HepG2 (cell line): ENCODE measurements around the gene FAM53B. TPM values are rescaled to one million over a fixed set of nuclear protein-coding genes. Genes with fewer than 3 reads are reported as not detected.

Experiments
- CEBPB ChIP-seq: IDR thresholded peaks from 2 replicates; pipeline ENCODE4 v1.6.1; 2011; ENCODE audit warnings: low read depth, low read length, improper control_type of control experiment, borderline replicate concordance
- FOXK1 ChIP-seq: sonication (generic); formaldehyde crosslinking; IDR thresholded peaks from 2 replicates; pipeline ENCODE4 v1.4.0; 2020; ENCODE audit warnings: low read depth, missing genetic modification reagents, borderline replicate concordance
- IKZF4 ChIP-seq: sonication (generic); formaldehyde crosslinking; IDR thresholded peaks from 2 replicates; pipeline ENCODE4 v1.5.1; 2020; ENCODE audit warnings: borderline replicate concordance, mild to moderate bottlenecking, low read depth, missing genetic modification reagents; ENCODE audit errors: not compliant biosample characterization
- ISL2 ChIP-seq: sonication (generic); formaldehyde crosslinking; IDR thresholded peaks from 2 replicates; pipeline ENCODE4 v1.5.0; 2020; ENCODE audit warnings: missing genetic modification reagents
- NFIB ChIP-seq: sonication (generic); formaldehyde crosslinking; IDR thresholded peaks from 2 replicates; pipeline ENCODE4 v1.9.0; 2021; ENCODE audit warnings: missing genetic modification reagents, mild to moderate bottlenecking, borderline replicate concordance
- NRL ChIP-seq: sonication (generic); formaldehyde crosslinking; IDR thresholded peaks from 2 replicates; pipeline ENCODE4 v1.5.0; 2020; ENCODE audit warnings: missing genetic modification reagents, mild to moderate bottlenecking, moderate library complexity, borderline replicate concordance
- REST ChIP-seq, 2 experiments: IDR thresholded peaks; 2 replicates each; pipeline ENCODE4 v1.6.1; 2011 to 2012; ENCODE audit warnings: low read length in 2 of 2, borderline replicate concordance in 1 of 2, low read depth in 1 of 2, mild to moderate bottlenecking in 1 of 2, moderate library complexity in 1 of 2
- SAP130 ChIP-seq: IDR thresholded peaks from 2 replicates; pipeline ENCODE4 v1.6.1; 2016; ENCODE audit warnings: low read depth
- SUZ12 ChIP-seq: fragments of 150-350 bp; IDR thresholded peaks from 2 replicates; pipeline ENCODE4 v1.6.1; 2014; ENCODE audit warnings: low read depth, low read length
- ZNF136 ChIP-seq: sonication (generic); formaldehyde crosslinking; IDR thresholded peaks from 2 replicates; pipeline ENCODE4 v1.8.1; 2022; ENCODE audit warnings: low read depth, mild to moderate bottlenecking, moderate library complexity, missing genetic modification reagents
- ZNF275 ChIP-seq: sonication (generic); formaldehyde crosslinking; IDR thresholded peaks from 2 replicates; pipeline ENCODE4 v1.8.0; 2022; ENCODE audit warnings: missing genetic modification reagents, mild to moderate bottlenecking, inconsistent platforms, borderline replicate concordance
- ZNF550 ChIP-seq: sonication (generic); formaldehyde crosslinking; IDR thresholded peaks from 2 replicates; pipeline ENCODE4 v1.4.0; 2020; ENCODE audit warnings: mild to moderate bottlenecking, missing genetic modification reagents, borderline replicate concordance
- ZNF562 ChIP-seq: sonication (generic); formaldehyde crosslinking; IDR thresholded peaks from 2 replicates; pipeline ENCODE4 v1.8.0; 2022; ENCODE audit warnings: missing genetic modification reagents, borderline replicate concordance
- ZNF567 ChIP-seq: sonication (generic); formaldehyde crosslinking; IDR thresholded peaks from 2 replicates; pipeline ENCODE4 v1.8.1; 2023; ENCODE audit warnings: mild to moderate bottlenecking, missing genetic modification reagents, borderline replicate concordance
- ZNF777 ChIP-seq: sonication (generic); formaldehyde crosslinking; IDR thresholded peaks from 2 replicates; pipeline ENCODE4 v1.4.0; 2020; ENCODE audit warnings: missing genetic modification reagents
- polyA plus RNA-seq, 8 experiments: library from polyadenylated mRNA; depleted of rRNA in 3 of 8; stranded (reverse) in 7 of 8; unstranded in 1 of 8; fragments of >200 nt; fragmentation: Illumina TruSeq in 4 of 8; extraction: Trizol in 4 of 8; gene quantifications; 2 replicates each; pipeline versions ENCODE4 v1.2.1 to v1.2.3, GENCODE V29; 2011 to 2016; ENCODE audit warnings: low read depth in 4 of 8, missing spikeins in 1 of 8, mixed read lengths in 1 of 8; ENCODE audit not compliant: insufficient read depth in 1 of 8
- total RNA-seq, 5 experiments: library from RNA; depleted of rRNA; stranded (reverse); fragments of >200 nt; fragmentation: Illumina TruSeq; extraction: Trizol; gene quantifications; 2 replicates each; pipeline ENCODE4 v1.2.3, GENCODE V29; 2016; ENCODE audit warnings: low read depth in 1 of 5
- TF ChIP-seq, protein P1 (sequence below): sonication (generic); formaldehyde crosslinking; IDR thresholded peaks from 2 replicates; pipeline ENCODE4 v1.4.0; 2020; ENCODE audit warnings: missing genetic modification reagents, borderline replicate concordance
- TF ChIP-seq, protein P2 (sequence below): sonication (generic); formaldehyde crosslinking; IDR thresholded peaks from 2 replicates; pipeline ENCODE4 v1.8.0; 2022; ENCODE audit warnings: missing genetic modification reagents, low read depth, mild to moderate bottlenecking, borderline replicate concordance
- TF ChIP-seq, protein P3 (sequence below): fragments of 450-650 bp; IDR thresholded peaks from 2 replicates; pipeline ENCODE4 v1.6.1; 2017

FAM53B gene
- total and polyA plus RNA-seq, 2 of the 13 experiments (the other 11 are each of a cell fraction or from before 2014, with no cell fraction given): 6.4 to 19.3 TPM

DNA sequence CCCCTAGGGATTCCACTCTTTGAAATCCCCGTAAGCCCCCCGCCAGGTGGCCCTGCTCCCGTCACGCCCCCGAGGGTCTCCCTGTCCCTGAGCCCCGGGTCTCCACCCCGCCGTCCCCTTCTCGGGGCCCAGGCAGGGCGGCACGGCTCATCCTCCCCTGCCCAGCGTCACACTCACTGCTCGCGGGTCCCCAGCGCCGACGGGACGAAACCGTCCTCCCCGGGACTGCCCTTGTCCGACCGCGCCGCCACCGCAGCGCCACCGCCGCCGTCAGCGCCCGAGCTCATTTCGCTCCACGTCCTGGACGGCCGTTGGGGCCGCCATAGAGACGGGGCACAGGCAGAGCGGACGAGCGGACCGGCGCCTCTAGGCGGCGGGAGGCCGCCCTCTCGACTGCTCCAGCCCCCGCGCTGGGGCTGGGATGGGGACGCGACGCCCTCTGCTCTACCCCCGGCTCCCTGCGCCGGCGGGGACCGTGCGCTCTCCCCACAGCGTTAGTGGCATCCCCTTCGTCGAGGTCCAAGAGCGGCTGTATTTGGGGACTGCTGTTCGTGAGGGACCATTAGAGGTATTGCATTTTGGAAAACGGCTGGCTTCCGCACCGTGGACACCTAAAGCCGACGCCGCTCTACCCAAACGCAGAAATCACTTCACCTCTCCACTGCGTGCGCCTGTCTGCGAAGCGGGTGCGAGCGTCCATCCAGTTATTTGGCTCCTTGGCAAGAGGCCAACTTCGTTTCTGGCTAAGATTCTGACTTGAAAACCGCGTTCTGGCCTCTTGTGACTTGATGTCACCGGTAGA lies 47.6 kb upstream of the FAM53B start, which contains the start of gene EEF1AKMT2 (continued):
- TF ChIP-seq REST (IDR thresholded peaks at IDR 0.05; ENCODE audit: borderline replicate concordance in 1 of 2, low read depth in 1 of 2, low read length in 2 of 2) (peak in 1 of 2 experiments; percentile 11; a peak in 1 of 4 replicates), ZNF777 (peak; percentile 100), NFIB (CRISPR knock-in tag) (no peak), IKZF4 (CRISPR knock-in tag) (peak; percentile 62), ZNF567 (CRISPR knock-in tag) (peak; percentile 80), NRL (CRISPR knock-in tag) (peak; percentile 96), ZNF550 (CRISPR knock-in tag) (no peak), CEBPB (no peak), ZNF562 (CRISPR knock-in tag) (no peak), SAP130 (peak; percentile 89), ISL2 (peak; percentile 86), ZNF275 (CRISPR knock-in tag) (peak; percentile 96), ZNF136 (CRISPR knock-in tag) (no peak; the same call in 1 of the 2 replicates), FOXK1 (CRISPR knock-in tag) (peak; percentile 73; the same call in 1 of the 2 replicates), SUZ12 (no peak)
- TF ChIP-seq, protein P1, sequence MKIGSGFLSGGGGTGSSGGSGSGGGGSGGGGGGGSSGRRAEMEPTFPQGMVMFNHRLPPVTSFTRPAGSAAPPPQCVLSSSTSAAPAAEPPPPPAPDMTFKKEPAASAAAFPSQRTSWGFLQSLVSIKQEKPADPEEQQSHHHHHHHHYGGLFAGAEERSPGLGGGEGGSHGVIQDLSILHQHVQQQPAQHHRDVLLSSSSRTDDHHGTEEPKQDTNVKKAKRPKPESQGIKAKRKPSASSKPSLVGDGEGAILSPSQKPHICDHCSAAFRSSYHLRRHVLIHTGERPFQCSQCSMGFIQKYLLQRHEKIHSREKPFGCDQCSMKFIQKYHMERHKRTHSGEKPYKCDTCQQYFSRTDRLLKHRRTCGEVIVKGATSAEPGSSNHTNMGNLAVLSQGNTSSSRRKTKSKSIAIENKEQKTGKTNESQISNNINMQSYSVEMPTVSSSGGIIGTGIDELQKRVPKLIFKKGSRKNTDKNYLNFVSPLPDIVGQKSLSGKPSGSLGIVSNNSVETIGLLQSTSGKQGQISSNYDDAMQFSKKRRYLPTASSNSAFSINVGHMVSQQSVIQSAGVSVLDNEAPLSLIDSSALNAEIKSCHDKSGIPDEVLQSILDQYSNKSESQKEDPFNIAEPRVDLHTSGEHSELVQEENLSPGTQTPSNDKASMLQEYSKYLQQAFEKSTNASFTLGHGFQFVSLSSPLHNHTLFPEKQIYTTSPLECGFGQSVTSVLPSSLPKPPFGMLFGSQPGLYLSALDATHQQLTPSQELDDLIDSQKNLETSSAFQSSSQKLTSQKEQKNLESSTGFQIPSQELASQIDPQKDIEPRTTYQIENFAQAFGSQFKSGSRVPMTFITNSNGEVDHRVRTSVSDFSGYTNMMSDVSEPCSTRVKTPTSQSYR (CRISPR knock-in tag): 0 out of 2 replicates have a peak, but pooled peaks have one; percentile 15
- TF ChIP-seq, protein P2, sequence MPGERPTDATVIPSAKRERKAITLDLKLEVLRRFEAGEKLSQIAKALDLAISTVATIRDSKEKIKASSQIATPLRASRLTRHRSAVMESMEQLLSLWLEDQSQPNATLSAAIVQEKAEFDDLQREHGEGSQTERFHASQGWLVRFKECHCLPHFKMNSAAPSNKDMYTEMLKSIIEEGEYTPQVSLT (CRISPR knock-in tag): no peak
- TF ChIP-seq, protein P3, sequence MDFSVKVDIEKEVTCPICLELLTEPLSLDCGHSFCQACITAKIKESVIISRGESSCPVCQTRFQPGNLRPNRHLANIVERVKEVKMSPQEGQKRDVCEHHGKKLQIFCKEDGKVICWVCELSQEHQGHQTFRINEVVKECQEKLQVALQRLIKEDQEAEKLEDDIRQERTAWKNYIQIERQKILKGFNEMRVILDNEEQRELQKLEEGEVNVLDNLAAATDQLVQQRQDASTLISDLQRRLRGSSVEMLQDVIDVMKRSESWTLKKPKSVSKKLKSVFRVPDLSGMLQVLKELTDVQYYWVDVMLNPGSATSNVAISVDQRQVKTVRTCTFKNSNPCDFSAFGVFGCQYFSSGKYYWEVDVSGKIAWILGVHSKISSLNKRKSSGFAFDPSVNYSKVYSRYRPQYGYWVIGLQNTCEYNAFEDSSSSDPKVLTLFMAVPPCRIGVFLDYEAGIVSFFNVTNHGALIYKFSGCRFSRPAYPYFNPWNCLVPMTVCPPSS: no peak
